SJSA1 (cell line): ENCODE data around the gene ZNF410. TPM values are rescaled to one million over a fixed set of nuclear protein-coding genes. Genes with fewer than 3 reads are reported as not detected.

Source experiments
- total RNA-seq: library from RNA; depleted of rRNA; stranded (reverse); fragments of >200 nt; shearing (Covaris generic); gene quantifications from 2 replicates; pipeline ENCODE4 v1.2.3, GENCODE V29; 2014; rRNA removed

ZNF410 gene
- total RNA-seq, 1 experiment from 2014 or later: 63.1 TPM

Other genes starting within 250 kb of the ZNF410 start
- 5.0 and 16.2 TPM in 2 replicates for gene DNAL1, start 241.9 kb upstream of the ZNF410 start, total RNA-seq
- gene PNMA1, start 172.5 kb upstream of the ZNF410 start, total RNA-seq: 16.7 and 21.6 TPM in 2 replicates
- gene PTGR2, start 35.0 kb upstream of the ZNF410 start, total RNA-seq: 2.9 and 3.9 TPM in 2 replicates
- gene FAM161B, start 63.2 kb downstream of the ZNF410 start, total RNA-seq: 0.66 and 1.9 TPM in 2 replicates
- 15.5 and 19.6 TPM in 2 replicates for gene COQ6, start 63.4 kb downstream of the ZNF410 start, total RNA-seq
- gene ENTPD5, start 132.4 kb downstream of the ZNF410 start, total RNA-seq: 8.3 and 9.4 TPM in 2 replicates
- gene BBOF1, start 132.5 kb downstream of the ZNF410 start, total RNA-seq: 1.1 and 10.2 TPM in 2 replicates
- 14.2 and 16.5 TPM in 2 replicates for gene ALDH6A1, start 197.6 kb downstream of the ZNF410 start, total RNA-seq
- 21.7 and 41.6 TPM in 2 replicates for gene LIN52, start 198.1 kb downstream of the ZNF410 start, total RNA-seq